H9 (cell line): ENCODE measurements around the gene FAM43A. TPM values are rescaled to one million over a fixed set of nuclear protein-coding genes. Genes with fewer than 3 reads are reported as not detected.

Experiments used
- DNase-seq: peaks from one replicate; pipeline ENCODE4 v3.0.0-alpha.2; 2017
- H2AFZ ChIP-seq: one replicate; pipeline ENCODE4 v1.6.1; 2013; ENCODE audit warnings: mild to moderate bottlenecking, low read length, control low read depth, moderate library complexity
- H2AK5ac ChIP-seq: 2 replicates; pipeline ENCODE4 v1.6.1; 2013; ENCODE audit warnings: low read length, control low read depth, mixed read lengths; ENCODE audit not compliant: insufficient read length
- H2BK120ac ChIP-seq: one replicate; pipeline ENCODE4 v1.6.1; 2013; ENCODE audit warnings: low read depth, mild to moderate bottlenecking, low read length, control low read depth, inconsistent platforms; ENCODE audit not compliant: poor library complexity, severe bottlenecking
- H2BK12ac ChIP-seq: 2 replicates; pipeline ENCODE4 v1.6.1; 2013; ENCODE audit warnings: low read length, control low read depth, mixed read lengths, low read depth; ENCODE audit not compliant: insufficient read length
- H2BK15ac ChIP-seq: 2 replicates; pipeline ENCODE4 v1.6.1; 2013; ENCODE audit warnings: low read depth, low read length, control low read depth
- H2BK20ac ChIP-seq: one replicate; pipeline ENCODE4 v1.6.1; 2013; ENCODE audit warnings: low read depth, mild to moderate bottlenecking, low read length, control low read depth, inconsistent platforms; ENCODE audit not compliant: poor library complexity, severe bottlenecking
- H2BK5ac ChIP-seq: 2 replicates; pipeline ENCODE4 v1.6.1; 2013; ENCODE audit warnings: low read length, control low read depth, mixed read lengths; ENCODE audit not compliant: insufficient read length
- H3K14ac ChIP-seq: 2 replicates; pipeline ENCODE4 v1.6.1; 2013; ENCODE audit warnings: low read length, control low read depth; ENCODE audit not compliant: insufficient read depth
- H3K18ac ChIP-seq: 2 replicates; pipeline ENCODE4 v1.6.1; 2013; ENCODE audit warnings: low read depth, mild to moderate bottlenecking, mixed read lengths, low read length, control low read depth; ENCODE audit not compliant: insufficient read length
- H3K23ac ChIP-seq: 2 replicates; pipeline ENCODE4 v1.6.1; 2013; ENCODE audit warnings: low read length, control low read depth, mixed read lengths, low read depth; ENCODE audit not compliant: insufficient read length
- H3K23me2 ChIP-seq: 2 replicates; pipeline ENCODE4 v1.6.1; 2013; ENCODE audit warnings: low read depth, mild to moderate bottlenecking, mixed read lengths, low read length, control low read depth; ENCODE audit not compliant: insufficient read length, poor library complexity, severe bottlenecking
- H3K27ac ChIP-seq: 2 replicates; pipeline ENCODE4 v1.5.1; 2013; ENCODE audit warnings: low read length, control low read depth, mixed read lengths, low read depth; ENCODE audit not compliant: insufficient read length
- H3K27me3 ChIP-seq: 2 replicates; pipeline ENCODE4 v1.6.1; 2013; ENCODE audit warnings: low read length, control low read depth, inconsistent platforms; ENCODE audit not compliant: insufficient read depth
- H3K4ac ChIP-seq: 2 replicates; pipeline ENCODE4 v1.6.1; 2013; ENCODE audit warnings: low read depth, mild to moderate bottlenecking, control low read depth, inconsistent platforms, low read length, moderate library complexity
- H3K4me1 ChIP-seq: 2 replicates; pipeline ENCODE4 v1.6.1; 2013; ENCODE audit warnings: low read length, control low read depth, inconsistent platforms; ENCODE audit not compliant: insufficient read depth
- H3K4me2 ChIP-seq: 2 replicates; pipeline ENCODE4 v1.6.1; 2013; ENCODE audit warnings: low read length, control low read depth, mixed read lengths; ENCODE audit not compliant: insufficient read length, insufficient read depth
- H3K56ac ChIP-seq: 2 replicates; pipeline ENCODE4 v1.6.1; 2013; ENCODE audit warnings: low read depth, mild to moderate bottlenecking, mixed read lengths, low read length, control low read depth; ENCODE audit not compliant: insufficient read length
- H3K79me1 ChIP-seq: 2 replicates; pipeline ENCODE4 v1.6.1; 2013; ENCODE audit warnings: low read depth, mild to moderate bottlenecking, moderate library complexity, low read length, control low read depth, inconsistent platforms; ENCODE audit not compliant: insufficient read depth, poor library complexity, severe bottlenecking
- H3K79me2 ChIP-seq: 2 replicates; pipeline ENCODE4 v1.6.1; 2013; ENCODE audit warnings: low read length, control low read depth, inconsistent platforms; ENCODE audit not compliant: insufficient read depth
- H3K9ac ChIP-seq: 2 replicates; pipeline ENCODE4 v1.6.1; 2013; ENCODE audit warnings: low read length, control low read depth, mixed read lengths; ENCODE audit not compliant: insufficient read length; ENCODE audit errors: extremely low read depth
- H3K9me3 ChIP-seq: one replicate; pipeline ENCODE4 v1.6.1; 2013; ENCODE audit warnings: low read depth, low read length, inconsistent platforms; ENCODE audit not compliant: control insufficient read depth
- H3T11ph ChIP-seq: one replicate; pipeline ENCODE4 v1.6.1; 2013; ENCODE audit warnings: mild to moderate bottlenecking, low read length, control low read depth, inconsistent platforms
- H4K20me1 ChIP-seq: one replicate; pipeline ENCODE4 v1.6.1; 2013; ENCODE audit not compliant: control insufficient read depth, insufficient read length, insufficient read depth
- H4K5ac ChIP-seq: 2 replicates; pipeline ENCODE4 v1.6.1; 2013; ENCODE audit warnings: low read depth, mild to moderate bottlenecking, mixed read lengths, low read length, control low read depth; ENCODE audit not compliant: insufficient read length
- H4K8ac ChIP-seq: replicated peaks from 2 replicates; pipeline ENCODE4 v1.6.1; 2013; ENCODE audit warnings: low read length, control low read depth, mixed read lengths, low read depth; ENCODE audit not compliant: insufficient read length
- H4K91ac ChIP-seq: 2 replicates; pipeline ENCODE4 v1.6.1; 2013; ENCODE audit warnings: low read depth, mild to moderate bottlenecking, moderate library complexity, mixed read lengths, low read length, control low read depth; ENCODE audit not compliant: insufficient read length
- H3K27ac Mint-ChIP-seq, 3 experiments: 2 replicates in 2 of 3; 3 replicates in 1 of 3; pipeline ENCODE4 v1.8.0; 2020 to 2021; ENCODE audit warnings: mixed read lengths in 3 of 3, mild to moderate bottlenecking in 1 of 3, moderate library complexity in 1 of 3
- H3K27me3 Mint-ChIP-seq: 2 replicates; pipeline ENCODE4 v1.8.0; 2021; ENCODE audit warnings: low read depth, mild to moderate bottlenecking, moderate library complexity, mixed read lengths
- H3K36me3 Mint-ChIP-seq, 3 experiments: 2 replicates in 2 of 3; 3 replicates in 1 of 3; pipeline ENCODE4 v1.8.0; 2020 to 2021; ENCODE audit warnings: low read depth in 3 of 3, mixed read lengths in 3 of 3; ENCODE audit not compliant: insufficient read depth in 1 of 3
- H3K4me1 Mint-ChIP-seq, 2 experiments: 2 replicates each; pipeline ENCODE4 v1.8.0; 2020; ENCODE audit warnings: mixed read lengths in 2 of 2
- H3K4me3 Mint-ChIP-seq, 2 experiments: 2 replicates in 1 of 2; 3 replicates in 1 of 2; pipeline ENCODE4 v1.8.0; 2020 to 2021; ENCODE audit warnings: mild to moderate bottlenecking in 2 of 2, mixed read lengths in 2 of 2, moderate library complexity in 1 of 2
- H3K9me3 Mint-ChIP-seq, 2 experiments: 2 replicates in 1 of 2; 3 replicates in 1 of 2; pipeline ENCODE4 v1.8.0; 2020; ENCODE audit warnings: mild to moderate bottlenecking in 2 of 2, mixed read lengths in 2 of 2, moderate library complexity in 1 of 2
- WGBS: extraction: QIAGEN DNeasy Blood & Tissue Kit; methylation state at CpG from one replicate; pipeline ENCODE4 v1.1.7; 2013; ENCODE audit warnings: missing lambda C conversion rate, low lambda C conversion rate, mixed read lengths; ENCODE audit not compliant: insufficient read length; ENCODE audit errors: extremely low coverage; 5-methylcytosine and 5-hydroxymethylcytosine counted together
- total RNA-seq: library from RNA; stranded (reverse); gene quantifications from 2 replicates; pipeline ENCODE4 v1.2.1, GENCODE V29; 2021
- TF ChIP-seq, protein P1 (sequence below): fragments of 200-600 bp; sonication (generic); conservative IDR thresholded peaks from 3 replicates; pipeline ENCODE4 v1.8.0; 2021; ENCODE audit warnings: antibody characterized with exemption, mild to moderate bottlenecking

FAM43A gene
- total RNA-seq, 1 experiment from 2014 or later = 2.7 TPM

DNA sequence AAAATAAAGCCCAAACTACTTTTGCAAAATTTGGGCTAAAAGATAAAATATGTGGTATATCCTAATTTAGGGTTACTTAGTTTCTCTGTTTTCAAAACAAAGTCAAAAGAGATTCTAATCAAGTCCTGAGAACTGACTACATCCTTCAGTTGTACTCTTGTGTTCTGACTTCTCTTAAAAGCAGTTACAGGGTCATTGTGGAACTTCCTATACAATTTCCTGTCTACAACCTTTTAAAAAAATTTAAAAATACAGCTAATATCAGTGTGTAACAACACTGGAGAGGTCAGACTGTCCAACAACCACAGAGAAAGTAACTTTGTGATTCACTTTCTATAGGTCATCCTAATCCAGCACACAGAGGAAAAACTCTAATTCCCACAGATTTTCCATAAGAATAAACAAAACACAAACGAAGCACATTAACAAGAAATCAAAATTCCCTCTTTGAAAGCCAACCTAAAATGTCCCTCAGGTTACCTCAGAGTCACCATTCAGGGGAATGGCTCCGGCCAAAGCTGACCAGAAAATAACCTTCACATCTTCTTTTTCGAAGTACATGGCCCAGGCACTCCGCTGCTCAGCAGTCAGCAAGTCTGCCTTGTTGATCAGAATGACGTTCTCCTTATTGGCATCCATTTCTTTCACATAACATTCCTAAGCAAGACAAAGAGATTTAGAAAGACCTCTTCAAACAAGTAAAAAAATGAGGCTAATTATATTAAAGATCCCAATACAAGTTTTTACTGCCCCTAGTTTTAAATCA, 27.0 kb upstream of the FAM43A start:
- H3T11ph ChIP-seq = no peak overlapping the region
- TF ChIP-seq, protein P1, sequence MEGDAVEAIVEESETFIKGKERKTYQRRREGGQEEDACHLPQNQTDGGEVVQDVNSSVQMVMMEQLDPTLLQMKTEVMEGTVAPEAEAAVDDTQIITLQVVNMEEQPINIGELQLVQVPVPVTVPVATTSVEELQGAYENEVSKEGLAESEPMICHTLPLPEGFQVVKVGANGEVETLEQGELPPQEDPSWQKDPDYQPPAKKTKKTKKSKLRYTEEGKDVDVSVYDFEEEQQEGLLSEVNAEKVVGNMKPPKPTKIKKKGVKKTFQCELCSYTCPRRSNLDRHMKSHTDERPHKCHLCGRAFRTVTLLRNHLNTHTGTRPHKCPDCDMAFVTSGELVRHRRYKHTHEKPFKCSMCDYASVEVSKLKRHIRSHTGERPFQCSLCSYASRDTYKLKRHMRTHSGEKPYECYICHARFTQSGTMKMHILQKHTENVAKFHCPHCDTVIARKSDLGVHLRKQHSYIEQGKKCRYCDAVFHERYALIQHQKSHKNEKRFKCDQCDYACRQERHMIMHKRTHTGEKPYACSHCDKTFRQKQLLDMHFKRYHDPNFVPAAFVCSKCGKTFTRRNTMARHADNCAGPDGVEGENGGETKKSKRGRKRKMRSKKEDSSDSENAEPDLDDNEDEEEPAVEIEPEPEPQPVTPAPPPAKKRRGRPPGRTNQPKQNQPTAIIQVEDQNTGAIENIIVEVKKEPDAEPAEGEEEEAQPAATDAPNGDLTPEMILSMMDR = no peak
- Mint-ChIP-seq H3K27ac (no peak overlapping the region), H3K36me3 (peaks cover 19 to 71% (median 39%) of the 10 kb centered on the region in 3 experiments; a peak in 6 of 7 replicates), H3K4me3 (no peak overlapping the region), H3K4me1 (peaks cover 10 to 15% of the 10 kb centered on the region in 2 experiments), H3K27me3 (no peaks in the 10 kb centered on the region), H3K9me3 (no peaks in the 10 kb centered on the region; a peak in 1 of 5 replicates)
- no peak overlapping the region for H2BK12ac ChIP-seq
- H3K79me1 ChIP-seq = no peaks in the 10 kb centered on the region
- H3K4me1 ChIP-seq = peaks cover 3% of the 10 kb centered on the region; the same call in 1 of the 2 replicates
- no peaks in the 10 kb centered on the region for H3K9me3 ChIP-seq
- no peak overlapping the region for H2BK120ac ChIP-seq
- H2BK5ac ChIP-seq = no peak overlapping the region
- no peak overlapping the region for H3K4ac ChIP-seq
- no peak for DNase-seq
- H2AFZ ChIP-seq = no peak overlapping the region
- no CpG with 5 or more reads among the region's 5 CpGs for WGBS
- H2BK15ac ChIP-seq = no peak overlapping the region
- no peak overlapping the region for H2AK5ac ChIP-seq
- no peak overlapping the region for H4K5ac ChIP-seq
- no peaks in the 10 kb centered on the region; the same call in 1 of the 2 replicates for H3K79me2 ChIP-seq
- no peaks in the 10 kb centered on the region for H3K27me3 ChIP-seq
- H3K14ac ChIP-seq = no peak overlapping the region
- H3K18ac ChIP-seq = no peak overlapping the region
- H4K20me1 ChIP-seq = no peaks in the 10 kb centered on the region
- H4K8ac ChIP-seq = no peak overlapping the region
- H3K56ac ChIP-seq = no peak overlapping the region
- no peak overlapping the region for H3K23ac ChIP-seq
- H3K23me2 ChIP-seq = no peaks in the 10 kb centered on the region
- H3K4me2 ChIP-seq = no peak overlapping the region
- no peak overlapping the region for H4K91ac ChIP-seq
- no peak overlapping the region for H2BK20ac ChIP-seq
- H3K27ac ChIP-seq = no peak overlapping the region
- H3K9ac ChIP-seq = no peak overlapping the region
